ENCODE data around the gene WDR64. TPM values are rescaled to one million over a fixed set of nuclear protein-coding genes. Genes with fewer than 3 reads are reported as not detected.

Gene WDR64
- total RNA-seq, 1 donor from 2014 or later, result not detected

- Histone ChIP-seq H3K27me3 (ENCODE audit: low read depth) (no peaks in the 10 kb centered on the region), H3K9me3 (replicated peaks) (no peaks in the 10 kb centered on the region), H3K36me3 (no peaks in the 10 kb centered on the region), H3K27ac (replicated peaks) (no peak overlapping the region), H3K4me1 (peaks cover 4% of the 10 kb centered on the region), H3K4me3 (no peak overlapping the region)
- no peak for DNase-seq
- TF ChIP-seq CTCF (IDR thresholded peaks at IDR 0.05; ENCODE audit: borderline replicate concordance), result no peak
- intact Hi-C loops (cut with micrococcal nuclease), result no loop called here
Measured at GRCh38 chr1:241614144-241614543, 37.9 kb upstream of the WDR64 start.

- intact Hi-C loops (cut with micrococcal nuclease), result no loop called here
- Histone ChIP-seq H3K4me1 (peaks cover 4% of the 10 kb centered on the region), H3K36me3 (no peaks in the 10 kb centered on the region), H3K27me3 (ENCODE audit: low read depth) (no peaks in the 10 kb centered on the region), H3K27ac (replicated peaks) (no peak overlapping the region), H3K4me3 (no peak overlapping the region), H3K9me3 (replicated peaks) (no peaks in the 10 kb centered on the region)
- no peak for TF ChIP-seq CTCF (IDR thresholded peaks at IDR 0.05; ENCODE audit: borderline replicate concordance)
- DNase-seq, result no peak
Measured at GRCh38 chr1:241614572-241614971, 37.5 kb upstream of the WDR64 start.

- Histone ChIP-seq H3K9me3 (replicated peaks) (no peaks in the 10 kb centered on the region), H3K4me3 (no peak overlapping the region), H3K4me1 (peaks cover 1% of the 10 kb centered on the region), H3K27ac (replicated peaks) (no peak overlapping the region), H3K27me3 (ENCODE audit: low read depth) (no peaks in the 10 kb centered on the region), H3K36me3 (no peaks in the 10 kb centered on the region)
- intact Hi-C loops (cut with micrococcal nuclease), result no loop called here
- no peak for DNase-seq
- no peak for TF ChIP-seq CTCF (IDR thresholded peaks at IDR 0.05; ENCODE audit: borderline replicate concordance)
Measured at GRCh38 chr1:241615043-241615974, 36.8 kb upstream of the WDR64 start.

GRCh38 chr1:241617426-241617825, 34.7 kb upstream of the WDR64 start:
- no peaks in the 10 kb centered on the region for H3K9me3 ChIP-seq (replicated peaks)
- no peak for DNase-seq
- H3K27ac ChIP-seq (replicated peaks), result no peak overlapping the region
- no peaks in the 10 kb centered on the region for H3K4me1 ChIP-seq
- H3K27me3 ChIP-seq (ENCODE audit: low read depth), result no peaks in the 10 kb centered on the region
- TF ChIP-seq CTCF (IDR thresholded peaks at IDR 0.05; ENCODE audit: borderline replicate concordance), result no peak
- intact Hi-C loops (cut with micrococcal nuclease), result no loop called here
- no peaks in the 10 kb centered on the region for H3K36me3 ChIP-seq
- no peak overlapping the region for H3K4me3 ChIP-seq

GRCh38 chr1:241622669-241623068, 29.4 kb upstream of the WDR64 start:
- DNase-seq, result no peak
- intact Hi-C loops (cut with micrococcal nuclease), result loop anchor here (10.0 kb wide), 1 partner anchor 88 kb away; the partner anchor contains the start of gene KMO
- Histone ChIP-seq H3K36me3 (no peaks in the 10 kb centered on the region), H3K9me3 (replicated peaks) (no peaks in the 10 kb centered on the region), H3K27ac (replicated peaks) (no peak overlapping the region), H3K4me3 (no peak overlapping the region), H3K4me1 (no peaks in the 10 kb centered on the region), H3K27me3 (ENCODE audit: low read depth) (no peaks in the 10 kb centered on the region)
- no peak for TF ChIP-seq CTCF (IDR thresholded peaks at IDR 0.05; ENCODE audit: borderline replicate concordance)
